ENCODE results near the gene USP19.

USP19 gene

GRCh38 chr3:49093853-49094767, 26.5 kb downstream of the USP19 start, which contains the start of gene QRICH1:
TSS of gene QRICH1 (minus strand) at chr3:49094071. CDS start at chr3:49077017, 17,054 bp downstream.
- H3K4me3 ChIP-seq (replicated peaks; ENCODE audit: low read depth, low read length), result peak within 1 kb of the TSS; percentile 83
- H3K36me3 ChIP-seq (ENCODE audit: control insufficient read depth, insufficient read depth, low read length), result peaks cover 14% of the 10 kb centered on the region
- TF ChIP-seq CTCF (IDR thresholded peaks at IDR 0.05; ENCODE audit: insufficient read depth, low read length, poor library complexity, severe bottlenecking), result peak; percentile 73
- DNase-seq (ENCODE audit: extremely low read depth, insufficient read length), result peak; percentile 98
- no peaks in the 10 kb centered on the region for H3K27me3 ChIP-seq (replicated peaks; ENCODE audit: control insufficient read depth, insufficient read depth, low read length)

GRCh38 chr3:49092938-49093852, 27.4 kb downstream of the USP19 start:
- H3K36me3 ChIP-seq (ENCODE audit: control insufficient read depth, insufficient read depth, low read length), result peaks cover 6% of the 10 kb centered on the region
- peak; percentile 92 for DNase-seq (ENCODE audit: extremely low read depth, insufficient read length)
- peak overlapping the region; percentile 83 for H3K4me3 ChIP-seq (replicated peaks; ENCODE audit: low read depth, low read length)
- no peaks in the 10 kb centered on the region for H3K27me3 ChIP-seq (replicated peaks; ENCODE audit: control insufficient read depth, insufficient read depth, low read length)
- no peak for TF ChIP-seq CTCF (IDR thresholded peaks at IDR 0.05; ENCODE audit: insufficient read depth, low read length, poor library complexity, severe bottlenecking)

GRCh38 chr3:49081429-49081828, 39.2 kb downstream of the USP19 start:
- no peak overlapping the region for H3K4me3 ChIP-seq (replicated peaks; ENCODE audit: low read depth, low read length)
- peaks cover 10% of the 10 kb centered on the region for H3K36me3 ChIP-seq (ENCODE audit: control insufficient read depth, insufficient read depth, low read length)
- TF ChIP-seq CTCF (IDR thresholded peaks at IDR 0.05; ENCODE audit: insufficient read depth, low read length, poor library complexity, severe bottlenecking), result no peak
- H3K27me3 ChIP-seq (replicated peaks; ENCODE audit: control insufficient read depth, insufficient read depth, low read length), result no peaks in the 10 kb centered on the region
- DNase-seq (ENCODE audit: extremely low read depth, insufficient read length), result no peak

GRCh38 chr3:49079270-49079669, 41.4 kb downstream of the USP19 start:
- Histone ChIP-seq H3K36me3 (ENCODE audit: control insufficient read depth, insufficient read depth, low read length) (peaks cover 16% of the 10 kb centered on the region), H3K4me3 (replicated peaks; ENCODE audit: low read depth, low read length) (no peak overlapping the region), H3K27me3 (replicated peaks; ENCODE audit: control insufficient read depth, insufficient read depth, low read length) (no peaks in the 10 kb centered on the region)
- DNase-seq (ENCODE audit: extremely low read depth, insufficient read length), result no peak
- TF ChIP-seq CTCF (IDR thresholded peaks at IDR 0.05; ENCODE audit: insufficient read depth, low read length, poor library complexity, severe bottlenecking), result no peak

GRCh38 chr3:49076646-49077045, 44.0 kb downstream of the USP19 start:
- TF ChIP-seq CTCF (IDR thresholded peaks at IDR 0.05; ENCODE audit: insufficient read depth, low read length, poor library complexity, severe bottlenecking), result no peak
- Histone ChIP-seq H3K36me3 (ENCODE audit: control insufficient read depth, insufficient read depth, low read length) (peaks cover 21% of the 10 kb centered on the region), H3K4me3 (replicated peaks; ENCODE audit: low read depth, low read length) (no peak overlapping the region), H3K27me3 (replicated peaks; ENCODE audit: control insufficient read depth, insufficient read depth, low read length) (no peaks in the 10 kb centered on the region)
- DNase-seq (ENCODE audit: extremely low read depth, insufficient read length), result no peak

Measured in GM06990 (cell line).